ENCODE results near the gene C1QTNF9. TPM values are rescaled to one million over a fixed set of nuclear protein-coding genes. Genes with fewer than 3 reads are reported as not detected.
"Not testable (repeated sequence)": the region's sequence is repeated elsewhere in the genome, so short reads cannot be mapped to it uniquely, and the experiment has no call there.

Gene C1QTNF9
- total and polyA plus RNA-seq, 9 of the 15 experiments (the other 6 are each of a cell fraction or from before 2014, with no cell fraction given) = not detected

- TF ChIP-seq E2F8 (IDR thresholded peaks at IDR 0.05; ENCODE audit: low read depth, partially characterized antibody) (no peak), OTX1 (CRISPR knock-in tag; IDR thresholded peaks at IDR 0.05) (no peak), BCOR (IDR thresholded peaks at IDR 0.05) (no peak), ELK1 (CRISPR knock-in tag; IDR thresholded peaks at IDR 0.05) (no peak), PHF21A (IDR thresholded peaks at IDR 0.05; ENCODE audit: borderline replicate concordance, low read depth) (no peak), ZNF79 (CRISPR knock-in tag; IDR thresholded peaks at IDR 0.05; ENCODE audit: low read depth) (no peak), FOXM1 (IDR thresholded peaks at IDR 0.05; ENCODE audit: low read depth) (no peak), FOXM1 (CRISPR knock-in tag; IDR thresholded peaks at IDR 0.05; ENCODE audit: low read depth) (no peak), ATF4 (CRISPR knock-in tag; IDR thresholded peaks at IDR 0.05) (no peak), MTA3 (IDR thresholded peaks at IDR 0.05; ENCODE audit: borderline replicate concordance) (no peak), GATA2 (CRISPR knock-in tag; IDR thresholded peaks at IDR 0.05) (no peak)
- TF ChIP-seq, protein P1, sequence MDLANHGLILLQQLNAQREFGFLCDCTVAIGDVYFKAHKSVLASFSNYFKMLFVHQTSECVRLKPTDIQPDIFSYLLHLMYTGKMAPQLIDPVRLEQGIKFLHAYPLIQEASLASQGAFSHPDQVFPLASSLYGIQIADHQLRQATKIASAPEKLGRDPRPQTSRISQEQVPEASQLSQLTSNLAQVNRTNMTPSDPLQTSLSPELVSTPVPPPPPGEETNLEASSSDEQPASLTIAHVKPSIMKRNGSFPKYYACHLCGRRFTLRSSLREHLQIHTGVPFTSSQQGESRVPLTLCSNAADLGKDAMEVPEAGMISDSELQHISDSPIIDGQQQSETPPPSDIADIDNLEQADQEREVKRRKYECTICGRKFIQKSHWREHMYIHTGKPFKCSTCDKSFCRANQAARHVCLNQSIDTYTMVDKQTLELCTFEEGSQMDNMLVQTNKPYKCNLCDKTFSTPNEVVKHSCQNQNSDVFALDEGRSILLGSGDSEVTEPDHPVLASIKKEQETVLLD (IDR thresholded peaks at IDR 0.05) = no peak
Measured at GRCh38 chr13:24348797-24349515, 39.6 kb downstream of the C1QTNF9 start (continued).

DNA sequence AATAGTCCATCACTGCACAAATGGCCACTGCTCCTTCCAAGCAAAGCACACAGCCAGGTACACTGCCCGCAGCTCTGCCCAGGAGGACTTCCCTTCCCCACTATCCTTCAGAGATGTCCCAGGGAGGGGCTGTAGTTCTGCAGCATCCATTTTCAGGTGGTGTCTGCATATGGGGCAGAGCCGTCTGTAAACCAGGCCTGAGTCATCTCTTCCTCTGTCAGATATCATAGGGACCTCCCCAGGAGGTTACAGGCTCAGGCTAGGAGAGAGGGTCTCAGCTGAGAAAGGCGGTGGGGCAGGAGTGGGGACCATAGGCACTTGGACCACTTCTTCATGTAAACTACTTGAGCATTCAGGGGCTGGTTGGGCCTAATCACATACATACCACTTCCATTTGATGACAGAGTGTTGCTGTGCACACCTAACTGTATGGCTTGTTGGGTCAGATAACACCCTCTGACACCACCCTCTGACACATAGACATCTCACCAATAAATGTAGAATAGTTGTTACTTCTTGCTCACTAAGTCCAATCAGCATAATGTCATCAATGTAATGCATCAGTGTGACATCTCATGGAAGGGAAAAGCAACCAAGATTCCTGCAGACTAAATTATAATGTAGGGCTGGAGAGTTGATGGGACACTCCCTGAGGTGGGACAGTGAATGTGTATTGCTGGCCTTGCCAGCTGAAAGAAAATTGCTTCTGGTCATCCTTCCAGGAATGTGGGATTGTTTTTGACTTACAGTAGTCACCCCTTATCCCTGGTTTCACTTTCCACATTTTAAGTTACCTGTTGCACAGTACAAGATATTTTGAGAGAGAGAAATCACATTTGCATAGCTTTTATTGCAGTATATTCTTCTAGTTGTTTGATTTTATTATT, 40.6 kb downstream of the C1QTNF9 start:
- BruUV-seq (replicated peaks); H3K9ac ChIP-seq (ENCODE audit: insufficient read depth in 1 of 2, low read depth in 2 of 2, low read length in 2 of 2); CTCF ChIA-PET (ENCODE audit: low intra/inter-chr PET ratio); H3K27me3 ChIP-seq (ENCODE audit: control insufficient read depth in 2 of 2, insufficient read depth in 2 of 2, low read length in 2 of 2); ATAC-seq; H3K4me3 ChIP-seq; H2AFZ ChIP-seq (ENCODE audit: low read depth, low read length); FAIRE-seq; H3K36me3 ChIP-seq (ENCODE audit: control insufficient read depth, insufficient read depth, low read length); POLR2A ChIA-PET; H3K9me1 ChIP-seq (ENCODE audit: control insufficient read depth, insufficient read depth, low read length); H3K79me2 ChIP-seq (ENCODE audit: control insufficient read depth, insufficient read depth, low read length); H3K27ac ChIP-seq (ENCODE audit: extremely low read depth, low read depth, low read length); H4K20me1 ChIP-seq (replicated peaks; ENCODE audit: control insufficient read depth, insufficient read depth, low read length); intact Hi-C loops (cut with micrococcal nuclease); H3K4me1 ChIP-seq (replicated peaks in 1 of 2; ENCODE audit: control insufficient read depth in 2 of 2, insufficient read depth in 2 of 2, low read length in 2 of 2); H3K4me2 ChIP-seq (ENCODE audit: insufficient read depth, low read length); DNase-seq (ENCODE audit: extremely low read depth in 1 of 4, low spot score in 3 of 4); H3K9me3 ChIP-seq (replicated peaks; ENCODE audit: control insufficient read depth, insufficient read depth, low read depth, low read length): not testable (repeated sequence)
- 0% methylated on average over 3 of the region's 3 CpGs for WGBS (ENCODE audit: insufficient coverage, low coverage, missing lambda C conversion rate)
- in situ Hi-C loops (cut with MboI) = loop anchor here (10.0 kb wide), 1 partner anchor 1415 kb away; no protein-coding TSS in a partner anchor
